ENCODE data around the gene AR.

DNA sequence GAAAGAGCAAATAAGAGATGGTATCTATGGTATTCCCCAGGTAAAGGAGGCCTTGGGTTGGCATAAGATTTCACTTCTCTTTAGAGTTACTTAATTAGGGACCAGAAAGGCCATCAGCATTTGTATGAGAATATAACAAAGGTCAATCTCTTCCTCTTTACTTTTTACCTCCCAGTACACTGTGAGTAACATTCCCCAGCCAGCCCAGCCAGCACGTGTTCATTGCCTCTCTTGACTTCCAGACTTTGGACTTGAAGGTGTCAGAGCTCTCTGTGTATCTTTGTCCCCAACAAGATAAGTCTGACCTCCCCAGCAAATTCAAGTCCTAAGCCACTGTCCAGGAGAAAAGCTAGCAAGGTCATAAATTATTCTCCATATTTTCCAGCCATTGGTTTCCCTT lies 110.5 kb downstream of the AR start:
- TF ChIP-seq EZH2phosphoT487 (IDR thresholded peaks at IDR 0.05; ENCODE audit: low read depth, severe bottlenecking, unreplicated experiment): no peak
- TF ChIP-seq, protein P1, sequence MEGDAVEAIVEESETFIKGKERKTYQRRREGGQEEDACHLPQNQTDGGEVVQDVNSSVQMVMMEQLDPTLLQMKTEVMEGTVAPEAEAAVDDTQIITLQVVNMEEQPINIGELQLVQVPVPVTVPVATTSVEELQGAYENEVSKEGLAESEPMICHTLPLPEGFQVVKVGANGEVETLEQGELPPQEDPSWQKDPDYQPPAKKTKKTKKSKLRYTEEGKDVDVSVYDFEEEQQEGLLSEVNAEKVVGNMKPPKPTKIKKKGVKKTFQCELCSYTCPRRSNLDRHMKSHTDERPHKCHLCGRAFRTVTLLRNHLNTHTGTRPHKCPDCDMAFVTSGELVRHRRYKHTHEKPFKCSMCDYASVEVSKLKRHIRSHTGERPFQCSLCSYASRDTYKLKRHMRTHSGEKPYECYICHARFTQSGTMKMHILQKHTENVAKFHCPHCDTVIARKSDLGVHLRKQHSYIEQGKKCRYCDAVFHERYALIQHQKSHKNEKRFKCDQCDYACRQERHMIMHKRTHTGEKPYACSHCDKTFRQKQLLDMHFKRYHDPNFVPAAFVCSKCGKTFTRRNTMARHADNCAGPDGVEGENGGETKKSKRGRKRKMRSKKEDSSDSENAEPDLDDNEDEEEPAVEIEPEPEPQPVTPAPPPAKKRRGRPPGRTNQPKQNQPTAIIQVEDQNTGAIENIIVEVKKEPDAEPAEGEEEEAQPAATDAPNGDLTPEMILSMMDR (IDR thresholded peaks at IDR 0.05; ENCODE audit: poor library complexity): no peak

Data from hepatocyte (in vitro differentiated cells).